HG03432 (cell line): ENCODE measurements around the gene CCDC122.
A peak's percentile ranks its signal among the peaks of the same experiment; 100 is the strongest.

ENCODE experiments used
- ATAC-seq: cut with Tn5 transposase; IDR thresholded peaks from one replicate; pipeline ENCODE4 v1.9.1; 2021; ENCODE audit warnings: mild to moderate bottlenecking, moderate library complexity; ENCODE audit not compliant: unreplicated experiment

CCDC122 gene

GRCh38 chr13:43805071-43805468, 74.5 kb downstream of the CCDC122 start:
- ATAC-seq, result no peak

GRCh38 chr13:43804461-43805070, 75.0 kb downstream of the CCDC122 start:
- ATAC-seq, result no peak

- no peak for ATAC-seq
Observed at GRCh38 chr13:43802511-43802910, 77.0 kb downstream of the CCDC122 start.

- no peak for ATAC-seq
Observed at GRCh38 chr13:43800828-43801227, 78.7 kb downstream of the CCDC122 start.

- ATAC-seq, result no peak
Observed at GRCh38 chr13:43799191-43799590, 80.3 kb downstream of the CCDC122 start.

- ATAC-seq, result no peak
Observed at GRCh38 chr13:43797869-43798268, 81.7 kb downstream of the CCDC122 start.

- ATAC-seq, result no peak
Observed at GRCh38 chr13:43797159-43797558, 82.4 kb downstream of the CCDC122 start.

GRCh38 chr13:43794416-43794815, 85.1 kb downstream of the CCDC122 start:
- no peak for ATAC-seq

GRCh38 chr13:43792076-43792881, 87.3 kb downstream of the CCDC122 start:
- no peak for ATAC-seq

GRCh38 chr13:43787997-43788396, 91.5 kb downstream of the CCDC122 start:
- ATAC-seq, result no peak

GRCh38 chr13:43787518-43787891, 92.0 kb downstream of the CCDC122 start:
- ATAC-seq, result no peak

GRCh38 chr13:43786766-43787517, 92.6 kb downstream of the CCDC122 start, which contains the start of gene ENOX1:
Gene ENOX1 (minus strand): TSS chr13:43786972.
- peak; percentile 51 for ATAC-seq

- peak; percentile 30 for ATAC-seq
Observed at GRCh38 chr13:43786472-43786765, 93.1 kb downstream of the CCDC122 start.
